Calu3 (cell line): Measurements from ENCODE around the gene CNTNAP2. TPM values are rescaled to one million over a fixed set of nuclear protein-coding genes. Genes with fewer than 3 reads are reported as not detected.

Experiments
- BruUV-seq: library from RNA; stranded (reverse); fragments of 400-500 nt; replicated peaks from 2 replicates; lab custom pipeline; 2021; lab: Mats Ljungman, UMichigan
- CTCF ChIA-PET: fragments of 300-600 bp; sonication (Branson Sonifier 250); formaldehyde crosslinking; loops from one replicate; lab custom pipeline; 2022; ENCODE audit warnings: antibody characterized with exemption; lab: Charles Lee
- DNase-seq: peaks from one replicate; pipeline ENCODE4 v3.0.0; 2022
- H3K27ac Mint-ChIP-seq: one replicate; pipeline ENCODE4 v1.8.0; 2022; ENCODE audit warnings: mixed read lengths; ENCODE audit not compliant: unreplicated experiment
- H3K27me3 Mint-ChIP-seq: one replicate; pipeline ENCODE4 v1.8.0; 2022; ENCODE audit warnings: mixed read lengths; ENCODE audit not compliant: unreplicated experiment
- H3K36me3 Mint-ChIP-seq: one replicate; pipeline ENCODE4 v1.8.0; 2022; ENCODE audit warnings: mild to moderate bottlenecking, moderate library complexity, mixed read lengths; ENCODE audit not compliant: insufficient read depth, unreplicated experiment
- H3K4me1 Mint-ChIP-seq: one replicate; pipeline ENCODE4 v1.8.0; 2022; ENCODE audit warnings: mild to moderate bottlenecking, low read depth, mixed read lengths; ENCODE audit not compliant: unreplicated experiment
- H3K4me3 Mint-ChIP-seq: one replicate; pipeline ENCODE4 v1.8.0; 2022; ENCODE audit warnings: mild to moderate bottlenecking, low read depth, moderate library complexity, mixed read lengths; ENCODE audit not compliant: unreplicated experiment
- H3K9me3 Mint-ChIP-seq: one replicate; pipeline ENCODE4 v1.8.0; 2022; ENCODE audit warnings: low read depth, mixed read lengths; ENCODE audit not compliant: unreplicated experiment
- intact Hi-C: fragments of 100-400 bp; cut with micrococcal nuclease; formaldehyde crosslinking; loops from one replicate; pipeline ENCODE4 v1.10.0; 2022; ENCODE audit not compliant: unreplicated experiment
- total RNA-seq: library from RNA; stranded (reverse); gene quantifications from 2 replicates; pipeline ENCODE4 v1.2.3, GENCODE V29; 2022
- TF ChIP-seq, protein P1 (sequence below): fragments of 200-600 bp; IDR thresholded peaks from one replicate; pipeline ENCODE4 v1.8.0; 2022; ENCODE audit warnings: antibody characterized with exemption; ENCODE audit not compliant: unreplicated experiment

CNTNAP2 gene
- total RNA-seq, 1 experiment from 2014 or later: 1.1 TPM

DNA sequence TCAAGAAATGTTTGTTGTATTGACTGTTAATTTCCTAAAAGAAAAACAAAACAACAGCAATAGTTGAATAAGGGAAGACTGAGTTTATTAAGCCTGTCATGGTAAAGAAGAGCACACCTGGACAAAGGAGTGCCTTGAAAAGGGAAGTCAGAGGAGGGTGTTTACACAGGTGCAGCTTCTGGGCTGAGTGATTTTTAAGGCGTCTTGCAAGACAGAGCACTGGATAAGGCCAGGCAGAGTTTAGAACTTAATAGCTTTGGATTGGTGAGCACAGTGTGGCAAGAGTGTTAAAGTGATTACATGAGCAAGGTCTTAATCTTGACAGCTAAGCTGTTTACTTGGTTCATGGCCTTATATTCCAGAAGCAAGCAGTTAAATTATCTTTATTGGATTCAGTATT, 423.2 kb downstream of the CNTNAP2 start:
- no peaks in the 10 kb centered on the region for H3K36me3 Mint-ChIP-seq
- intact Hi-C loops: no loop called here
- TF ChIP-seq, protein P1, sequence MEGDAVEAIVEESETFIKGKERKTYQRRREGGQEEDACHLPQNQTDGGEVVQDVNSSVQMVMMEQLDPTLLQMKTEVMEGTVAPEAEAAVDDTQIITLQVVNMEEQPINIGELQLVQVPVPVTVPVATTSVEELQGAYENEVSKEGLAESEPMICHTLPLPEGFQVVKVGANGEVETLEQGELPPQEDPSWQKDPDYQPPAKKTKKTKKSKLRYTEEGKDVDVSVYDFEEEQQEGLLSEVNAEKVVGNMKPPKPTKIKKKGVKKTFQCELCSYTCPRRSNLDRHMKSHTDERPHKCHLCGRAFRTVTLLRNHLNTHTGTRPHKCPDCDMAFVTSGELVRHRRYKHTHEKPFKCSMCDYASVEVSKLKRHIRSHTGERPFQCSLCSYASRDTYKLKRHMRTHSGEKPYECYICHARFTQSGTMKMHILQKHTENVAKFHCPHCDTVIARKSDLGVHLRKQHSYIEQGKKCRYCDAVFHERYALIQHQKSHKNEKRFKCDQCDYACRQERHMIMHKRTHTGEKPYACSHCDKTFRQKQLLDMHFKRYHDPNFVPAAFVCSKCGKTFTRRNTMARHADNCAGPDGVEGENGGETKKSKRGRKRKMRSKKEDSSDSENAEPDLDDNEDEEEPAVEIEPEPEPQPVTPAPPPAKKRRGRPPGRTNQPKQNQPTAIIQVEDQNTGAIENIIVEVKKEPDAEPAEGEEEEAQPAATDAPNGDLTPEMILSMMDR: no peak
- H3K4me3 Mint-ChIP-seq: no peak overlapping the region
- no TSS peak for BruUV-seq
- peaks cover 14% of the 10 kb centered on the region for H3K9me3 Mint-ChIP-seq
- H3K27me3 Mint-ChIP-seq: no peaks in the 10 kb centered on the region
- CTCF ChIA-PET: no interaction called here
- H3K4me1 Mint-ChIP-seq: no peaks in the 10 kb centered on the region
- H3K27ac Mint-ChIP-seq: no peak overlapping the region
- DNase-seq: no peak

DNA sequence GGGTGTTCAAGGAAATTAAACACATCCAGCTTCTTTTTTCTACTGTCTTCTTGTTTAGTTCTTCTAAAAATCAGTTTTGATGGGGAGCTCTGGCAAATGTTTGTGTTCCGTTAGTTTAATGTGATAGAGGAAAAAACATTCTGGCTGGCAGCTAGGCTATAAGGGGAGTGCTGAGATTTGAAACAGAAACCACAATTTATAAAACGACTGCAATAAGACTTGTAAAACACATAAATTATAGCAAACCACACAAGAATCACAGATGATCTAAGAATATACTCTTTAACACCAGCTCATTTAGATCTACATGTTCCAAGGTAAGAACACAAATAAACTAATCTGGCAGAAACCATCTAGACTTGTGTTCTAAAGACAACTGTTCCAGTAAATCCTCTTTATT, 425.5 kb downstream of the CNTNAP2 start:
- no peaks in the 10 kb centered on the region for H3K27me3 Mint-ChIP-seq
- CTCF ChIA-PET: no interaction called here

GRCh38 chr7:146544748-146545147, 428.1 kb downstream of the CNTNAP2 start:
- Mint-ChIP-seq H3K4me3 (no peak overlapping the region), H3K4me1 (no peaks in the 10 kb centered on the region), H3K27ac (no peak overlapping the region), H3K27me3 (no peaks in the 10 kb centered on the region), H3K36me3 (no peaks in the 10 kb centered on the region), H3K9me3 (peaks cover 12% of the 10 kb centered on the region)
- CTCF ChIA-PET: no interaction called here
- TF ChIP-seq, protein P1: no peak
- BruUV-seq: no TSS peak
- intact Hi-C loops: no loop called here
- no peak for DNase-seq

More for the DNA sequence above, 425.5 kb downstream of the CNTNAP2 start:
- TF ChIP-seq, protein P1: no peak
- H3K27ac Mint-ChIP-seq: no peak overlapping the region
- DNase-seq: no peak
- no peak overlapping the region for H3K4me3 Mint-ChIP-seq
- intact Hi-C loops: no loop called here
- H3K36me3 Mint-ChIP-seq: no peaks in the 10 kb centered on the region
- BruUV-seq: no TSS peak
- peaks cover 19% of the 10 kb centered on the region for H3K9me3 Mint-ChIP-seq
- no peaks in the 10 kb centered on the region for H3K4me1 Mint-ChIP-seq

DNA sequence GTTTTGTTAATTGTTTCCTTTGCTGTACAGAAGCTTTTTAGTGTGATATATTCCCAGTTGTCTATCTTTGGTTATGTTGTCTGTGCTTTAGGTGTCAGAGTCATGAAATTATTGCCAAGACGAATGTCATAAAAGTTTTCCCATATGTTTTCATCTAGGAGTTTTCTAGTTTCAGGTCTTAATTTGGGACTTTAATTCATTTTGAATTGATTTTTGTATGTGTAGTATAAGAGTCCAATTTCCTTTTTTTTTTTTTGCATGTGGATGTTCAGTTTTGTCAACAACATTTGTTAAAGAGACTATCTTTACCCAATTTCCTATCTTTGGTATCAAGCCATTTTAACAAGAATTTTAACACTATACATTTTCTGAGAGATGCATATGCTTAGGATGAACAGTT, 432.2 kb downstream of the CNTNAP2 start:
- Mint-ChIP-seq H3K27me3 (no peaks in the 10 kb centered on the region), H3K4me3 (no peak overlapping the region), H3K36me3 (no peaks in the 10 kb centered on the region), H3K9me3 (peaks cover 21% of the 10 kb centered on the region), H3K4me1 (no peaks in the 10 kb centered on the region), H3K27ac (no peak overlapping the region)
- intact Hi-C loops: no loop called here
- CTCF ChIA-PET: no interaction called here
- TF ChIP-seq, protein P1: no peak
- BruUV-seq: no TSS peak
- DNase-seq: no peak
